ENCODE data around the gene PLEKHO2.

The PLEKHO2 gene

GRCh38 chr15:64917211-64917610 lies 75.5 kb downstream of the PLEKHO2 start:
- no peak for DNase-seq (ENCODE audit: low read depth)
